NB4 (cell line): ENCODE results near the gene SLC25A26.

ENCODE experiments used
- POLR2A ChIP-seq: IDR thresholded peaks from 2 replicates; pipeline ENCODE4 v1.6.1; 2011; ENCODE audit warnings: mild to moderate bottlenecking; ENCODE audit not compliant: insufficient read length; ENCODE audit errors: extremely low read depth
- TF ChIP-seq, protein P1 (sequence below): IDR thresholded peaks from one replicate; pipeline ENCODE4 v1.5.1; 2012; ENCODE audit warnings: low read depth, low read length

DNA sequence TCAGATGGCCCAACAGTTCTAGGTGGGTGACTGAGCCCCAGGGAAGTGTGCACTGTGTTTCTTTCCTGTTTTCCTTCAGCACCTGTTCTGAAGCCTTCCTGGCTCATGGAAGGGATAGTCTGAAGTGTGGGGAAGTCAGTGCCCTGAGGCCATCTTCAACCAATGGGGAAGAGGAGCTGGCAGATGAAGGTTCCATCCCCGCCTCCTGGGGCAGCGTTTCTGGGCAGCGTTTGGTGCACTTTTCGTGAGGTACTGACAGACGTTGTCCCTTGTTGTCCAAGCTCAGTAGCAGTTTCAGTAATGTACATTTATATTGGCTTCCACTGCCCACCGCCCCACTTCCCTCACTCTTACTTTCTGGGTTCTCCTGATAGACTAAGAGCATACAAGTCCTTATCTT, 42.6 kb upstream of the SLC25A26 start:
- TF ChIP-seq, protein P1, sequence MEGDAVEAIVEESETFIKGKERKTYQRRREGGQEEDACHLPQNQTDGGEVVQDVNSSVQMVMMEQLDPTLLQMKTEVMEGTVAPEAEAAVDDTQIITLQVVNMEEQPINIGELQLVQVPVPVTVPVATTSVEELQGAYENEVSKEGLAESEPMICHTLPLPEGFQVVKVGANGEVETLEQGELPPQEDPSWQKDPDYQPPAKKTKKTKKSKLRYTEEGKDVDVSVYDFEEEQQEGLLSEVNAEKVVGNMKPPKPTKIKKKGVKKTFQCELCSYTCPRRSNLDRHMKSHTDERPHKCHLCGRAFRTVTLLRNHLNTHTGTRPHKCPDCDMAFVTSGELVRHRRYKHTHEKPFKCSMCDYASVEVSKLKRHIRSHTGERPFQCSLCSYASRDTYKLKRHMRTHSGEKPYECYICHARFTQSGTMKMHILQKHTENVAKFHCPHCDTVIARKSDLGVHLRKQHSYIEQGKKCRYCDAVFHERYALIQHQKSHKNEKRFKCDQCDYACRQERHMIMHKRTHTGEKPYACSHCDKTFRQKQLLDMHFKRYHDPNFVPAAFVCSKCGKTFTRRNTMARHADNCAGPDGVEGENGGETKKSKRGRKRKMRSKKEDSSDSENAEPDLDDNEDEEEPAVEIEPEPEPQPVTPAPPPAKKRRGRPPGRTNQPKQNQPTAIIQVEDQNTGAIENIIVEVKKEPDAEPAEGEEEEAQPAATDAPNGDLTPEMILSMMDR = no peak
- TF ChIP-seq POLR2A = no peak
